Left hindlimb (tissue), 1 donor: ENCODE measurements around the gene EML5.
"Not testable (repeated sequence)": the region's sequence is repeated elsewhere in the genome, so short reads cannot be mapped to it uniquely, and the experiment has no call there.

Experiments used
- DNase-seq: peaks from one replicate; pipeline ENCODE4 v3.0.0-alpha.2; 2018

The EML5 gene

DNA sequence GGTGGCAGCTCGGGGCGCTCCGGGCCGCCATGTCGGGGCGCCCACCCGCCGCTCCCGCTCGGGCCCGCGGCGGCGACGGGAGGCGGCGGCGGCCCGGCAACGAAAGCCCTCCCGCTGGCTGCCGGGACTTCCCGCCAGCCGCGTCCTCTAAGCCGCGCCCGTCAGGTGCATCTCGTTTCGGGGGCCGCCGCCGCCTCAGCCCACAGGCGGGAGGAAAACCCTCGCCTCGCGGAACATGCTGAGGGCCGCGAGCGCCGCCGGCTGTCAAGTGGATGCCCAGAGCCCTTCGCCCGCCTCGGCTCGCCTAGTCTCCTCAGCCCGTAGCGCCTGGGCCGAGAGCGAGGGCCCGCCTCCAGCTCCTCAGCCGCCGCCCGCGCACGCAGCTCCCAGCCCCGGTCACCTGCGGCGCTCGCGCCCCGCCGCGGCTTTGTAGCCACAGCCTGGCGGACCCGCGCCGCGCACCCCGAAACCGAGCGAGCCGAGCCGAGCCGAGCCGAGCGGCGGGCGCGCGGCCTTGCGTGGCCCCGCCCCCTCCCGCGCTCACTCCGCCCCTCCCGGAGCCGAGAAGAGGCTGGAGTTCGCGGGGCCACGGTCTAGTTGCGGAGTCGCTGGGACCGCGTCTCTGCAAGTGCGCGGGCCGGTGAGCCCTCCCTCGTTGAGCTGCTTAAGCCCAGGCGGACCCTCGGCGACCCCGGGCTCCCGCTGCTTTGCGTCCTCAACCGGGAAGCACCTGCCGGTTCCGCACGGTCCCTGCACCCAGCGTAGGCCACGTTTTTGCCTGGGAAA is at the start of gene EML5:
Gene EML5, minus strand, starts transcription at position 481 of the 786 bp plus-strand sequence. Its CDS starts 450 bp downstream, at position 31.
- DNase-seq = peak; percentile 83

DNA sequence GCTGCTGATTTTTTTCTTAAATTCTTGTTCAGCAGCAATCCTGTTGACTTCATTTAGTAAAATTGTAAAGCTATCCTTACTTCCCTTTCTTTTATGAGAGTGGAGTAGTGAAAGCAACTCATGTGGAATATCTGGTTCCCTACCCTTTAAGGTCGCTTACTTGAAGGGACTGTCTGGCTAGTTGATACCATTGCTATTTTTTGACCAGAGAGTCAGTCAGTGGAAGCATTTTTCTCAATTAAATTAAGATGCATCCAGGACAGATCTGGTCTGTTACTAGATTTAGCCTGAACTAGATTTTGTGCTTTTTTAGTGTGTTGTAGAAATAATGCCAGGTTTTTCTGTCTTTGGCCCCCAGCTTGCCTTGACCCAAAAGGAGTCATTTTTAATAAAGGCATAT is 49.7 kb upstream of the EML5 start:
- DNase-seq = no peak

DNA sequence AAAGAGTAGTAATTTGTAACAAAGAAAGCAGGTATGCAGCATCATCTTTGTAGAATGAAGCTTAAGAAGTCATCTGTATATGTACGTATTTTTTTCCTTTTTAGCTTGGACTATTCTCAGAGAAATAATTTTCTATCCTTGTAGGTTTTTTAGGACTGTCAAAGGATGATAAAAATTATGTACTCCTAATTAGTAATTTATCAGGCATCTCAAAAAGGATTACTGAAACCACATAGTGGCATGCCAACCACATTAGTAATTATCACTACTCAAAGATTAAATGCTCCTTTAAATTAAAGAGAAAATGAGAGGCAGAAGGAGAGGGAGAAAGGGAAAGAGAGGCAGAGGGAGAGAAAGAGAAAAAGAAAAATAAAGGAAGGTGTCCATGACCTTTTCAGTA is 49.0 kb upstream of the EML5 start:
- no peak for DNase-seq

DNA sequence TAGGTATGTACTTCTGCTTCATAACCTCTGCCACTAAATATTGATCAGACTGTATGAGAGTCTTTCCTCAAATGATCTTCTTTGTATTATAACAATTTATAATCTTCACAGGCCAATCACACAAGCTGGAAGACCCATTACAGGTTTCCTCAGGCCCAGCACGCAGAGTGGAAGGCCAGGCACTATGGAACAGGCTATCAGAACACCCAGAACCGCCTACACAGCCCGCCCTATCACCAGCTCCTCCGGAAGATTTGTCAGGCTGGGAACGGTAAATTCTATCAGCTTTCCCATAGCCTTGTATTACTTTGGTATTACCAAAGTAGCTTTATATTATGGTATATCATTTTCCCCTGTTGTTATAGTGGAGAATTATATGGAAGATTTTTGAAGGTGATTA is 48.2 kb upstream of the EML5 start:
- no peak for DNase-seq

DNA sequence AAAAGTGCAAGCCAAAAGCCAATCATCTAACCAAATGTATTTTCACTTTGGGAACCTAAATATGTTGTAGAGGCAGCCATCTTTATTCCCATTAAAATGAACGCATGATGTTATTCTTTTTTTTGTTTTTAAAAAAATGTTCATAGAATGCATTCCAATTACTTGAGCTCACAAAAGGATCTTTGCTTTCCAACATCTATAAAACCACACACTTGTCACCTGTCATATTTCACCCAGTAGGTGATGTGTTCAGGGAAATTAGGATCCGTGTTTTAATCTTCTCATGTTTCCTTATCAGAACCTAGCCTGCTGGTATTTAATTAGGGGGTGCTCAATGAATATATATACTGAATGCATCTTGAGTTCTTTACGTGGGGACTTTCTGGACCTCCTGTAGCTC is 45.3 kb upstream of the EML5 start:
- no peak for DNase-seq

DNA sequence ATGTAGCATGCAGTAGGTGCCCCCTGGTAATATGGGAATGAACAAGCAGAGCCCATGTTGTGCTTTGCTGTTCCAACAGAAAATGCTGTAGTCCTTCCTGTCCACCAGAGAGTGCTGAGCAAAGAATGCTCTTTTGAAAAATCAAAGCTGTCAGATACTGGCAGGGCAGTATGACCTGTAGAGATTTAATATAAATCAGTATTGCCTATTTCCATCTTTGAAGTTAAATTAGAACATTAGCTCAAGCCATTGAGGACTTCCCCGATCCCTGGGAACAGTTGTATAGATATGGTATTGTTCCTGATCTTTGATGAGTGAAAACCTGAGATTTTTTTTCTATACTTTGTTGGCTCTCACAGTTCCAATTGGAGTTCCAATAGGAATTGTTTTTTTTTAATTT is 44.7 kb upstream of the EML5 start:
- DNase-seq = no peak

DNA sequence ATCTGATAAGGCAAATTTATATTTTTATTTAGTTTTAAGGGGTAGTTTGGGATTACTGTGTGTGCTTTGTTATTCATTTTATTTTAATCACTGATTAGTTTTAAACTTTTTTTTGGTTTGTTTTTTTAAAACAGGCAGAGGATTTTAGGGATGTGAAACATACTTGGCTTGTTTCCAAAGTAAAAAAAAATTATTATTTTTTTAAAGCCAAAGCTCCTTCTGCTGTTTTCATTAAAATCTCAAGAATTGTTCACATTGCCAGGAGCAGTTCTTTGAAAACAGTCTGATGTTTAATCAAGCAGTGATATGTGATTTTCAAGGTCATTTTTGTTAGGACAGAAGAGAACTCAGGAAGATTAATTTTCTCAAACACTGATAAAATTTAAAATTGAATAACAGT is 42.9 kb upstream of the EML5 start:
- DNase-seq = no peak

DNA sequence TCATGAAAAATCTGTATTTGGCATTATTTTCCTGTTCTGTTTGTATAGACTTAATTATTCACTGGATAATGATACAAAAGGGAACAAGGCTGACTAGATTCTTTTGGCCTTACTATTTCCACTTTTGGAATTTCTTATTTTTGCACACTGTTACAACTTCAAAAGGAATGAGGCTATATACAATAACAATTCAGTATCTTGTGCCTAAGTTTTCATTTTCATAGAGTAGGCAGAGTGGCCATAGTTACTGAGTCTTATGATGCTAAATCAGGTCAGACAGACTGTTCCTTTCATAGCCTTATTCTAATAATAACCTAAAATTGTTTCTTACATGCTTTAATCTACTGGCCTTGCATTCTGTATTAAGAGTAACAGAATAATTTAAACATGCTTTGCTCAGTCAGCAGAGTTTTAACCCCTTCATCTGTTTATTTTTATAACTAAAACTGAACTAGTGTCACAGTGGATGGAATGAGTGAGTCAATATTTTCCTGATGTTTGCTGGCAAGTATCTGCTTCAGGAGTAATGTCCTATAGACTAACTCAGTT is 42.2 kb upstream of the EML5 start:
- DNase-seq = no peak

DNA sequence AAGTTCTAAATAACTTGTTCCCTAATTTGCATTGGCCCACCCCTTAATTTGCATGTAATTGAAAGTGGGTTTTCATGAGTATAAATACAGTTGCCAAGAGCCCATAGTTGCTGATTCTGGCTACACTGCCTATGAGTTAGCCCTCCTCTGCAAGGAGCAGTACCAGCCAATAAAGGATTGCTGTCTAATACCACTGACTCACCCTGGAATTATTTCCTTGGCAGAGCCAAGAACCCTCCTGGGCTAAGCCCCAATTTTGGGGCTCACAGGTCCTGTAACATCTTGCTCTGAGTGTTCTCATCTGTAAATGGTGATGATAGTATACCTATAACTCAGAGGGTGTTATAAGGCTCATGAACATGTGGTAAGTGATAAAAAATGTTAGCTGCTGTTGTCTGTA is 38.5 kb upstream of the EML5 start:
- peak; percentile 36 for DNase-seq

DNA sequence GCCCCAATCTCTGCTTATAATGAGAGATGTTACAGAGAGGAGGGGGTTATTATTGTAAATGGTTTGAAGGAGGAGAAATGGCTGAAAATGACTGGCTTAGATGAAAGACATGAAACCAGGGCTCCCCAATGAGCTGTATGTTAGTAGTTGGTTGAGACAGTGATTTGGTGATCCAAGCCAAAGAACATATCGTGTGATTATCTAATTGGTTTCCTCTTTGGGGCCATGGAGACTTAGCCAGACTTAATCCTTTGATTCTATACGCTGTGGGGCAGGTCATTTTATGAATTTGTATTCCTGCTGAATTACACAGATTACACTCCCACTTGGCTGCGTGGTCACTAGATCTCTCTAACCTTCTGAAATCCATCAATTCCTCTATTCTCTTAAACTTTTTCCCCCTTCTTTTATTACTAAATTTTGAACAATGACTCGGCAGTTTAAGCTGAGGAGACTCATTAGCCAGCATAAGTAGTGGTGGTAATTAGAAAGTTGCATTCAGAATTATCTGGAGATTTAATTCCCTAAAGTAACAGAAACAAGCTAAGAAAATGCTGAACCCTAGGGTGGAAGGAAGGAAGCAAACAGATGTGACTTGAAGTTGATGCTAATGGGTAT is 37.0 kb upstream of the EML5 start:
- no peak for DNase-seq

DNA sequence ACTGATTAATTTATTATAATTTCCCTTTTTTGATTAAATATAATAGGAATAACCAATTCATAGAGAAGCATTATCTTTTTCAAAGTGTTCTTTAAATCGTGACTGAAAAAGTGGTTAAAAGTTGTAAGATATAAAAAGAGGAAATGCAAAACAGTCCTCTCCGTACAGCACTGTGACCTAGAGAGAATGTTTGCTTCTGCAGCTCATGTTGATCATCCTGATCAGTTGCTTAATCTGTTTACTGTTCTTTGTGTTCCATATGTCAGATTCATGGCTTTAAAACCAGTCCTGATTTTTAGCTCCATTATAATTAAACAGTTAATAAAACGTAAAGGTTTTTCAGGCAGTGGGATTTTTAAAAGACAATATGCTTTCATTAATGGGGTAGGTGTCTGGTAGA is 36.4 kb upstream of the EML5 start:
- DNase-seq = no peak

DNA sequence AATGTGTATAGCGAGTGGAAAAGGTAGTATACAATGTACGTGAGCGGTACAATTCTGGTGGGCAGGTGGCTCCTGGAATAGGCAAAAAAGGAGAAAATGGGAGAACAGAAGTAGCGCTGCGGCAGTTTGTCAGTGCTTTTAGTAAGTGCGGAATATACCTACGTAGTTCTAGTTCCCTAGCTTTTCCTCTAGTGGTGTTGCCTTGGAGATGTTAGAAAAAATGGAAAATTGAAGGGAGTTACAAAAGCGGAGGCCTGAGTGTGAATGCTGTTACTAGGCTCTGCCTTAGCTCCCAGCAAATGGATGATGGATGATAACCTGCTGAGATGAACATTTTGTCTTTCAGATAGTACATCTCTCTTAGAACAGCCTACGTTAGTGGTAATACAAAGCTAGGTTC is 32.8 kb upstream of the EML5 start:
- no peak for DNase-seq

DNA sequence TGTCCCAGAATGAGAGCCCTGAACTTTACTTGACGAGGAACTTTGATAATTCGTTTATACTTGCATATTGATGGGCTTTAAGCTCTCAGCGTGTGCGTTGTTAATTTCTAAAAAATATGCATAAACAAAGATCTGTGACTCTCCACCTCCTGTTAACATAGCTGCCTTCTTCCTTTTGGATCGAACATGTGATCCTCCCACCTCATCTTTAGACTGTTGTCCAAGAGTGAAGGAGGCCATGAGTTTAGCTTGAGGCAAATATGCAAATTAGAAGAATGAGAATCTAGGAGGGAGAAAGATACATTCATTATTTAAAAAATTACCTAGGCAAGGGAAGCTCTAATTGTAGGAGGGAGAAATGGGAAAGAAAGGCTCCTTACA is 32.3 kb upstream of the EML5 start:
- DNase-seq = no peak

DNA sequence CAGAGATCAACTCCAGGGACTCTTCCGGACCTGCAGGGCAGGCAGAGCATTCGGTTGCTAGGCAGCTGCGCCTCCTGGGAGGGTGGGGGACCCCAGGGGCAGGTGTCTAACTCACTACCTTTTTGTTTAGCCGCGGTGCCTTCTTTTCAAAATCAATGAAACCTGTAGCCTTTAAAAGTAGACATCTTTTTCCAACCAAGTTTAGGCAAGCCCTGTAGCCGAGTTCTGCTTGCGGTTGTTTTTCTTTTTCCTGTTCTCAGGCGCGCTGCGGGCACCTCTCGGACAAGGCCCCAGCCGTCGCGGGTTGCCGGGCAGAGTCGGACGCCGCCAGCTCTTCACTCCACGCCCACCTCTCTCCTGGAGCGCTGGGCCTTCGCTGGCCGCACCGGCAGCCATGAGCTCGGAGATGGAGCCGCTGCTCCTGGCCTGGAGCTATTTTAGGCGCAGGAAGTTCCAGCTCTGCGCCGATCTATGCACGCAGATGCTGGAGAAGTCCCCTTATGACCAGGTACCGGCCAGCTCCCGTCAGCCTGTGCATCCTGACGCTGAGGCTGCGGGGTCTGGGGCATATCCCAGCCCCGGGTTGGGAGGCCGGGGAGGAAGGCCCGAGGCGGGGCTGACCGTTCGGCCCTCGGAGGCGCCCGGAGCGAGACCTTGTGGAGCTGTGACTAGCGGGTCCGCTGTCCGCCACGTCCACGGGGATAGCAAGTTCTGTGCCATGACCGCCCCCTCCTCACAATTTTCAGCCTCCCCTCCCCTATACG is 31.7 kb upstream of the EML5 start, which contains the start of gene TTC8:
Gene TTC8, plus strand, starts transcription at position 338 of the 764 bp plus-strand sequence. Its CDS starts 57 bp downstream, at position 395.
- DNase-seq = peak; percentile 93

DNA sequence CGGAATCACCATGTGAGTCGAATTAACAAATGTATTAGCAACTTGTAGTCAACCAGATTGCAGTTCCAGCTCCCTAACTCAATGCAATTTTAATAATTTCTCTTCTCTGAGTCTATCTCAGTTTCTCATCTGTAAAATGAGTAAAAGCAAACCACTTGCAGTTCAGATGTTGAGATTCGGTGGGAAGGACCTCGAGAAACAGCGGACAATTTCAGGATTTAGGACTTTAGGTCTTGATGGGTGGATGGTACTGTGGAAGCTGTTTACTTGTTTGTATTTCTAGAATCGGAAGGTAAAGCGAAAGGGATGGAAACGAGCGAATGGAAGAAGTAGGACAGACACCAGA is 31.2 kb upstream of the EML5 start:
- DNase-seq = no peak

DNA sequence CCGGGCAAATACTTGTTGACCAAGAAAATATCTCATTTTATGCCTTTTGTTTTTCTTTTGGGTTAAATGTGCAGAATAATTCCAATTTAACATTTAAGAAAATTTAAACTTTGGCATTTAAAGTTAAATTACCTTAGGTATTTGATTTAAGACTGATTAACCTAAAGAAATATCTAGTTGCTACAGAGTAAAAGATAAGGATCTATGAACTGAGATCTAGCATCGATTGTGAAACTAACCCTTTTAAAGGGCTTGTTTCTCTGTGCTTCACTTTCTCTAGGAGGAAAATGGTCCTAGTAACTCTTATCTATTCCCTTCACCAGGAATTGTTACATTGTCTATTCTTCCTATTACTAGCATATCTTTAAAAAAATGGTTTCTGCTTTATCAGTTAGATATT is 29.1 kb upstream of the EML5 start:
- no peak for DNase-seq

DNA sequence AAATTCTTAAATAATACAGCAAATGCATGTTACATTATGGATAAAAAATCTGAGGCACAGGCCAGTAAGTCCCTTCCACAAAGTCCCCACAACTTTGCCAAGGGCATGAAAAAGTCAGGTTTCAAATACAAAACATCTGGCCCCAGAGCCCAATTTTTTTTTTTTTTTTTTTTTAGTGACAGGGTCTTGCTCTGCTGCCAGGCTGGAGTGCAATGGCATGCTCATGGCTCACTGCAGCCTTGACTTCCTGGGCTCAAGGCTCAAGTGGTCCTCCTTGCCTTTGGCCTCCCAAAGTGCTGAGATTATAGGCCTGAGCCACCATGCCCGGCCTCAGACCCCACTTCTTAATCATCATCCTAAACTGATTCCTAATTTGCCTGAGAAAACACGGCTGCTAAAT is 28.6 kb upstream of the EML5 start:
- no peak for DNase-seq

DNA sequence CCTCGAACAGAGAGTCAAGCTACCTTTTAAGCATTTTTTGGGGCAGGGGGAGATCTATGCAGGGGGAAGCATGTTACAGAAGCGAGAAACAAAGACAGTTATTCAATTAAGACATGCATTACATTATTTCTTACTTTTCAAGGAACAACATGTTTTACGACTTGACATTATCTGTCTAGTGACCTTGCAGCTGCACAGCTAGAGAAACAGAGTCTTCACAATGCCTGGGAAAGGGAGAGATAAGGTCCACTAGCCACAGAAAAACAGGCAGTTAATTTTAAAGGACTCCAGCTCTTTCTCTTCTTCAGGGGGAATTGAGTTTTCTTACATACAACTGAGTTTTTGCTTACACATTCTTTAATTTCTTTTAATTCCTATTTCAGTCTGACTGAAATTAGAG is 26.9 kb upstream of the EML5 start:
- DNase-seq = not testable (repeated sequence)

DNA sequence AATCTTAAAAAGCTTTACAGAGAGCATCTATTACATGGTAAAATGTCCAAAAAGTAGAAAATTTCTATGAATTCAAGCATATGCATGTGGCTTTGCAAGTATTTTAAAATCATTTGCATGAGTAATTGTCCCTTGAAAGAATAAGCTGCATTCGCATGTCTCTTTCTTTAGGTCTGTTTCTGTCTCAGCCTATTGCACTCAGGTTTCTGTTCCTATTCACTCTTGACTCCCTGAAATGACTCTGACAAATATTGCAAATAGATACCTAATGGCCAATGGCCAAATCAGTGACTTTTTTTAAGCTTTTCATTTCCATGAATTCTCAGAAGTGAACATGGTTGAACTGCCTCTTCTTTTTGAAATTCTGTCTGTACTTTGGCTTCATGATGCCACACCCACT is 25.3 kb upstream of the EML5 start:
- no peak for DNase-seq

DNA sequence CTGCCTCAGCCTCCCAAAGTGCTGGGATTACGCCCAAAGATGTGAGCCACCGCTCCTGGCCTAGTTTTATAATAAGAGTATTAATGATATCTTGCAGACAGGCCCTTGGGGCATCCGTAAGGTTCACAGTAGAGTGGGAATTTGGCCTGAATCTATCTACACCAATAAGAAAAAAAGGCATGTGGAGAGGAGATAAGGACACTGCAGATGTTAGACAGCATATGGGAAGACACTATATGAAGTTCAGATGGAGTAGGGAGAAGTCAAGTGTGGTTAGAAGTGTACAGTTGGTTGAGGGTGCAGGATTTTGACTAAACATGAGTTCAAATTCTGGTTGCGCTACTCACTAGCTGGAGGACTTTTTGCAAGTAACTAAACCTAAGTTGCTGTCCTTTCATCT is 23.2 kb upstream of the EML5 start:
- no peak for DNase-seq

DNA sequence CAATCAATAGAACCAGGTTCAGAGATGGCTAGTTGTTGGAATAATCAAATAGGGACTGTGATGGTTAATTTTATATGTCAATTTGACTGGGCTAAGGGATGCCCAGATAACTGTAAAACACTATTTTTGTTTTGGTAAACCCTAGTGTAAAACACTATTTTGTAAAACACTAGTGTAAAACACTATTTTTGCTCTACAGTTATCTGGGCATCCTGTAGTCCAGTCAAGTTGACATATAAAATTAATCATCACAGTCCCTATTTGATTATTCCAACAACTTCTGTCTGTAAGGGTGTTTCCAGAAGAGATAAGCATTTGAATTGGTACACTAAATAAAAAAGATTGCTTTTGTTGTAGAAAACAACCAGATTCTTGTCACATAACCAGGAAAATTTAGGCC is 15.6 kb upstream of the EML5 start:
- DNase-seq = no peak

DNA sequence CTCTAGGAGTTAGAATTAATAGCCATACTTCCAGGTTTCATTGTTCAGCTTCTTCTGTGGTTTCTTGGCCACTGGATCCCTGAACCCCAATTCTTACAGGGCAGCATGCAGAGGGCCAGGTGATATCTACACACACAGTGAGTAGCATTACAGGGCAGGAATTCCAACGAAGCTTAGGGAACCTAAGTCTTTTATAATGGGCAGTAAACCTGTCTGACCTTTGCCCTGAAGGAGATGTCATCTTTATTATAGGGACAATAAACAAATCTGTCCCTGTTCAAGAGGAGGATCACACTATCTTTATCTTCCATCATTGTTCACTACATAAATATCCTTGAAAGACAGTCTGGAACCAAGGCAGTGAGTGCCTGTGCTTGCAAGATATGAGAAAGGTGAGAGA is 11.7 kb upstream of the EML5 start:
- no peak for DNase-seq

DNA sequence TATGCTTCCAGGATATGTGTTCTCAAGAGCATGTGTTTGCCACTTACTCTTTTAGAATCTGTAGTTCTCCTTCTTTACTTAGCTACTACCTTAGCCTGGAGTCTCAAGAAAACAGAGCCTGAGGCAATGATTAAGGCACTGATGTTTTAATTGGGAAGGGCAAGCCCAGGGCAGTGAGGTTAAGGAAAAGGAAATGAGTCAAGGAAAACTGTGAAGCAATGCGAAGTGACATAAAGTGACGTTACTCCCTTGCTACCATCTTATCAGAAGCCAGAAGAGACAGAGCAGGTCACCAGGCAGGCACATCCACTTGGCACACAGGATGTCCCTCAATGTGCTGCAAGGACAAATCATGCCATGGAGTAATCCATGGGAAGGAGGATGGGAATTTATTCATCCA is 11.3 kb upstream of the EML5 start:
- no peak for DNase-seq

DNA sequence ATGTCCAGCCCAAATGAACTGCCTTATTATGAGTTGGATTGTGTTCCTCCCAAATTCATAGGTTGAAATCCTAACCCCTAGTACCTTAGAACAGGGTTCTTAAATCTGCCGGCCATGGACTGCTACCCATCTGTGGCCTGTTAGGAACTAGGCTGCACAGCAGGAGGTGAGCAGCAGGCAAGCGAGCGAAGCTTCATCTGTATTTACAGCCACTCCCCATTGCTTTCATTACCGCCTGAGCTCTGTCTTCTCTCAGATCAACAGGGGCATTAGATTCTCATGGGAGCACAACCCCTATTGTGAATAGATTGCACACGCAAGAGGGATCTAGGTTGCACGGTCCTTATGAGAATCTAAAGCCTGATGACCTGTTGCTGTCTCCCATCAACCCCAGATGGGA is 9.8 kb upstream of the EML5 start:
- no peak for DNase-seq
